ENCODE data around the gene HOMER2.
A peak's percentile ranks its signal among the peaks of the same experiment; 100 is the strongest.
"Not testable (repeated sequence)": the region's sequence is repeated elsewhere in the genome, so short reads cannot be mapped to it uniquely, and the experiment has no call there.

Gene HOMER2

GRCh38 chr15:82943176-82943575, 9.3 kb downstream of the HOMER2 start:
- Mint-ChIP-seq H3K27ac (no peak overlapping the region), H3K4me3 (no peak overlapping the region), H3K27me3 (ENCODE audit: low read depth, poor library complexity) (peaks cover 5% of the 10 kb centered on the region), H3K9me3 (peaks cover 4% of the 10 kb centered on the region), H3K36me3 (ENCODE audit: low read depth) (peaks cover 16% of the 10 kb centered on the region), H3K4me1 (peaks cover 44% of the 10 kb centered on the region)
- DNase-seq = no peak
- no peak for TF ChIP-seq CTCF (IDR thresholded peaks at IDR 0.05)

- Mint-ChIP-seq H3K9me3 (peaks cover 4% of the 10 kb centered on the region), H3K4me3 (no peak overlapping the region), H3K27me3 (ENCODE audit: low read depth, poor library complexity) (peaks cover 5% of the 10 kb centered on the region), H3K36me3 (ENCODE audit: low read depth) (peaks cover 16% of the 10 kb centered on the region), H3K27ac (no peak overlapping the region), H3K4me1 (peaks cover 43% of the 10 kb centered on the region)
- no peak for DNase-seq
- no peak for TF ChIP-seq CTCF (IDR thresholded peaks at IDR 0.05)
Measured at GRCh38 chr15:82942691-82943090, 9.8 kb downstream of the HOMER2 start.

- H3K36me3 Mint-ChIP-seq (ENCODE audit: low read depth) = peaks cover 11% of the 10 kb centered on the region
- not testable (repeated sequence) for H3K27me3 Mint-ChIP-seq (ENCODE audit: low read depth, poor library complexity); H3K4me3 Mint-ChIP-seq; DNase-seq; H3K27ac Mint-ChIP-seq; H3K9me3 Mint-ChIP-seq
- H3K4me1 Mint-ChIP-seq = peaks cover 41% of the 10 kb centered on the region
Measured at GRCh38 chr15:82939678-82940077, 12.8 kb downstream of the HOMER2 start.

- Mint-ChIP-seq H3K27ac (no peak overlapping the region), H3K4me1 (peaks cover 39% of the 10 kb centered on the region), H3K36me3 (ENCODE audit: low read depth) (peaks cover 11% of the 10 kb centered on the region), H3K27me3 (ENCODE audit: low read depth, poor library complexity) (peaks cover 8% of the 10 kb centered on the region), H3K4me3 (no peak overlapping the region), H3K9me3 (peaks cover 4% of the 10 kb centered on the region)
- no peak for DNase-seq
- no peak for TF ChIP-seq CTCF (IDR thresholded peaks at IDR 0.05)
Measured at GRCh38 chr15:82937712-82938058, 14.8 kb downstream of the HOMER2 start.

- peaks cover 11% of the 10 kb centered on the region for H3K36me3 Mint-ChIP-seq (ENCODE audit: low read depth)
- no peak for TF ChIP-seq CTCF (IDR thresholded peaks at IDR 0.05)
- no peak overlapping the region for H3K27ac Mint-ChIP-seq
- peaks cover 4% of the 10 kb centered on the region for H3K9me3 Mint-ChIP-seq
- no peak overlapping the region for H3K4me3 Mint-ChIP-seq
- peaks cover 8% of the 10 kb centered on the region for H3K27me3 Mint-ChIP-seq (ENCODE audit: low read depth, poor library complexity)
- peaks cover 39% of the 10 kb centered on the region for H3K4me1 Mint-ChIP-seq
- no peak for DNase-seq
Measured at GRCh38 chr15:82936966-82937711, 15.4 kb downstream of the HOMER2 start.

GRCh38 chr15:82935382-82935781, 17.1 kb downstream of the HOMER2 start:
- Mint-ChIP-seq H3K27ac (peak overlapping the region; percentile 88), H3K27me3 (ENCODE audit: low read depth, poor library complexity) (peaks cover 3% of the 10 kb centered on the region), H3K4me3 (no peak overlapping the region), H3K4me1 (peaks cover 44% of the 10 kb centered on the region), H3K9me3 (peaks cover 4% of the 10 kb centered on the region), H3K36me3 (ENCODE audit: low read depth) (peaks cover 11% of the 10 kb centered on the region)
- TF ChIP-seq CTCF (IDR thresholded peaks at IDR 0.05) = no peak
- DNase-seq = no peak

All from nephron progenitor cell (in vitro differentiated cells).